ENCODE results near the gene WNK2.
A peak's percentile ranks its signal among the peaks of the same experiment; 100 is the strongest.

Gene WNK2

DNA sequence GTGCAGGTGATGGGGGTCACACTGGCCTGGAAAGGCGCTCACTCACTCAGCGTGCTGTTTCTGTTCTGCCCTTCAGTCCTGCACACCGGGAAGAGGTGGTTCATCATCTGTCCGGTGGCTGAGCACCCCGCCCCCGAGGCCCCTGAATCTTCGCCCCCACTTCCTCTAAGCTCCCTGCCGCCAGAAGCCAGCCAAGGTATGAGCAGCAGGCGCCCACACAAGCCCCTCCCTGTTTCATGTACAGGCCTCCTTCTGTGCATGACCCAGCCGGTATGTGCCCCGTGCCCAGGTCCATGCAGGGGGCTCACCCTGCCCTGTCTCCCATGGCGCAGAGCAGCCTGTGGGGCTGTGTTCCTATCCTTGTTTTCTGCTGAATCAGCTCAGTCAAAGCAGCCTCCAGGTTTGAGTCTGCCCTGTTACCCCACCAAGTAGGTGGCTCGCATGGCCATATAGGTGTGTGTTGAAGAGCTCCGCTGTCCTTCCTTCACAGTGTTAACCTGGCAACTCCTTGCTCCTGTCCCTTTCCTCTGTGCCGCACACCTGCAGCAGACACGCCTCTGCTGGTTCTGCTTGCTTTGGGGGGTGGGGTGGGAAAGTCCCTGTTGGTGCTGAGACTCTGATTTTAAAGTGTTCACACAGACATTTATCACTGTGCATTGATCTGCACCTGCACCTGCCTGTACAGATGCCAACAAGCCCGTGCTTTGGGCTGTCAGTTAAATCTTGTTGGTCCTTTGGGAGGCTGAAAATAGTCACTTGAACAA lies 84.8 kb downstream of the WNK2 start:
- peak; percentile 32 for DNase-seq

DNA sequence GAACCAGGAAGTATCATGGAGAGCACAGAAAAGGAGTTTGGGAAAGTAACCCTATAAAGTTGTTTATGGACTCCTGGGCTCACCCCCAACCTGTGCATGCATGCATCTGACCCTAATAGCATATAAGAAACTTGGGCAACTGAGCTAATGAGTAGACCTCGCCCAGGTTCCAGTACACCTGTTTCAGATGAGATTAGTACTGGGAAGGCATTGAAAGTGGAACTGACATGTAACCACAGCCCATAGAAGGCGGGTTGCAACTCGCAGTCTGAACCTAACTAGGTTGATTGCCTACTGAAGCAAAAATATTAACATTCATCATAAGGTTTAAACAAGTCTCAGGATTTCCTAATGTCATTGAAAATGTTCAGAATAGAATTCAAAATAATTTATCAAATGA lies 87.0 kb downstream of the WNK2 start:
- DNase-seq, result no peak

DNA sequence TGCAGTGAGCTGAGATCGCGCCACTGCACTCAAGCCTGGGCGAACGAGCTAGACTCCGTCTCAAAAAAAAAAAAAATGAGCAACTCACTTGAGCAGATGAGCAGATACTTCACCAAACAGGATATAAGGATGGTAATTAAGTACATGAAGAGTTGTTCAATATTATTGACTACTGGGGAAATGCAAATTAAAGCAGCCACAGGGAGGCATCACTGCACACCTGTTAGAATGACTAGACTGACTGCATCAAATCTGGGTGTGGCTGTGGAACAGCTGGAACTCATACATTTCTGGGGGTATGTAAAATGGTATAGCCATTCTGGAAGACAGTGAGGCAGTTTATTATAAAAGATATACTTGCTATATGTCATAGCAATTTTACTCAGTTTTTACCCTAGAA lies 93.0 kb downstream of the WNK2 start:
- peak; percentile 8 for DNase-seq

DNA sequence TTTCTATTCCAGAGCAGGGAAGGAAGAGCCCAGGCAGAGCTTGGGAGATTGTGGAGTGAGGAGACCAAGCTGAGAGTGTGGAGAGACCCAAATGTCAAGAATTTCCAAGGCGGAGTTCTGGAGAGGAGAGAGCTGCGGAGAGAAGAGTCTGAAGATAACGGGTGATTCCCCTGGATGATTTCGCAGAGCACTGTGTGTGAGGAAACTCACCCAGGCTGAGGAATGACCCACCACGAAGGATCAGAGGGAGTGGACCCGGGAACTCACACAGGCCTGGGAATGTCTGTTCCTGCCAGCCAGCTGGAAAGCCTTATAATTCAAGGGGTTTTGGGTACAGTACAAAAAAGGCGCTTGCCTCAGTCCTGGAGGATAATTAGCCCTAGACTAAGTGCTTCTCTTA lies 94.2 kb downstream of the WNK2 start:
- DNase-seq, result no peak

DNA sequence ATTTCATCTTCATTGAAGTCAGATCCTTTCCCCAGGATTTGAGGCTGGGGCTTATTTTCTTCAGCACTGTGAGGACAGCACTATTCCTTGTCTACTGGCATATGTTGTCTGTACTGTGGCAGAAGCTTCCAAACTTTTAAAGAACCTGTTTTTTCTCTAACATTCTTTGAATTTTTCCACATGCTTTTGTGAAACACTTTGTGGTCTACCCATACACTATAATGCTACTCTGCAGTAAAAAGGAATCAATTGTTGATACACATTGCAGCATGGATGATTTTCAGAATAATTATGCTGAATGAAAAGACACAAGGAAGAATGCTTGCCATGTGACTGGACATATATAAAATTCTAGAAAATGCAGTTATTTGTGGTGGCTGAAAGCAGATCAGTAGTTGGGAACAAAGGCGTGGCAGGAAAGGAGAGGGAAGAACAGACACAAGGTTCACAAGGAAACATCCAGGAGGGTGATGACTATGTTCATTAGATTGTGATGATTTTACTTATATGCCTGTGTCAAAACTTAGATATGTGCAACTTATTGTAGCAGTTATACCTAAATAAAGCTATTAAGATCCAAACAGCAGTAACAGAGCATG lies 96.8 kb downstream of the WNK2 start:
- DNase-seq, result no peak

DNA sequence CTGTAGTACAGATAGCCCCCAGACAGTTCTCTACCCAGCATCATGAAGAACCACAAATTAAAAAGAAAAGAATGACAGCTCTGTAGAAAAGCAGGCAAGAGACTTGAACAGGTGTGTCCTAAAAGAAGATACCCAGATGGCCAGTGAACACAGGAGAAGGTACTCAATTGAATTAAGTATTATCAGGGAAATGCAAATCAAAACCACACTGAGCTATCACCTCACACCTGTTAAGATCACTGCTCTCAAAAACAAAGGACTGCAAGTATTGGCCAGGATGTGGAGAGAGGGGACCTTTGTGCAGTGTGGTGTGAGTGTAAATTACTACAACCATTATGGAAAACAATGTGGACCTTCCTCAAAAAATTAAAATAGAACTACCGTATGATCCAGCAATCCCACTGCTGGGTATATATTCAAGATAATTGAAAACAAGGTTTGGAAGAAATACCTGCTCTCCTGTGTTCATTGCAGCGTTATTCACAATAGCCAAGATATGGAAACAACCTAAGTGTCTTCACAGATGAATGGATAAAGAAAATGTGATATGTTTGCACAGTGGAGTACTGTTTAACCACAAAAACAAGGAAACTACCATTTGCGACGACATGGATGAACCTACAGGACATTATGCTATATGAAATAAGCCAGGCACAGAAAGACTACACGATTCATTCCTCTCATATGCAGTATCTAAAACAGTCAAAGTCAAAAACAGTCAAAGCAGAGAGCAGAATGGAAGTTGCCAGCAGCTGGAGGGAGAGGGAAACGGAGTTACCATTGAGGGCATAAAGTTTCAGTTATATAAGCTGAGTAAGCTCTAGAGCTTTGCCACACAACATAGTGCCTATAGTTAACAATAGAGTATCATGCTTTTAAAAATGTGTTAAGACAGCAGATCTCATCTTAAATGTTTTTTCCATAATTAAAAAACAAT lies 102.6 kb downstream of the WNK2 start:
- no peak for DNase-seq

DNA sequence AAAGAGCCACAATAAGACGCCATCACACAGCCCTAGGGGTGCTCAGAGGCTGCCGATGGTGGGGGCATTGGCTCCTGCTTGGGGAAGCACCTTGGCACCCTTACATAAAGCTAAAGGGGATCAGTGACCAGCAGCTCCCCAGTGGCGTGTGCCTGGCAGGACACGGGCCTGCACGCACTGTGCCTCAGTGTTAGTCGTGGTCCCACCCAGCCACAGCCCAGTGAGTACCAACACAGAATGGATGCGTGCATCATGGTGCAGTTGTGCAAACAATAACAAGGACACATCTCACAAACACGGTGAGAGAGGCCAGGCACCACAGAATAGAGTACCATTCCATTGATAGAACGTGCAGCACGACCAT lies 103.2 kb downstream of the WNK2 start:
- DNase-seq, result no peak

DNA sequence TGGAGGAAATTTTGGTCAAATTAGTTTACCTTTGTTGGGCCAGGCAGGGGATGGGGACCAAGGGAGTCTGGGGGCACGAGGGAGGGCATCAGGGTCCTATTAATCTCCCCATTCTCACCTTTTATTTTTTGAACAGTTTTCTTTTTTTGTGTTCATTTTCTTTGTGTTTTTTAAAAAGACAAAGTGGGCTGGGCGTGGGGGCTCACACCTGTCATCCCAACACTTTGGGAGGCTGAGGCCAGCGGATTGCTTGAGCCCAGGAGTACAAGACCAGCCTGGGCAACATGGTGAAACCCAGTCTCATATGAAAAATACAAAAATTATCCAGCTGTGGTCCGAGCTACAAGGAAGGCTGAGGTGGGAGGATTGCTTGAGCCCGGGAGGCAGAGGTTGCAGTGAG lies 103.7 kb downstream of the WNK2 start:
- DNase-seq, result no peak

DNA sequence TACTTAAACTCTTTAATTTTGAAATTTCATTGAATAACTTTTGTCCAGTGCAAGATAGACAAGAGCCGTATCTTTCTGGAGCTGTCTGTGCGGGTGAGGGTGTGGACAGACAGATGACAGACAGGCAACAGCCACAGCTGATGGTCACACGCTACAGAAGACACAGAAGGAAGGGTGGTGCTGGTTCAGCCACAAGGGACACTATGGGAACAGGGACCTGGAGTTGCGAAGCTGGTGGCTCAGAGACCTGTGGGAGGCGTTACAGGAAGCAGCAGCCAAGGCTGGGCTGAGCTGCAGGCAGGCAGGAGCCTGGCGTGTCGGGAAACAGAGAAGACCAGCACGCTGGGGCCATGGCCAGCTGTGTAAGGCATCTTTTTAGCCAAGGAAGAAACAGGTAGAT lies 104.4 kb downstream of the WNK2 start:
- no peak for DNase-seq

DNA sequence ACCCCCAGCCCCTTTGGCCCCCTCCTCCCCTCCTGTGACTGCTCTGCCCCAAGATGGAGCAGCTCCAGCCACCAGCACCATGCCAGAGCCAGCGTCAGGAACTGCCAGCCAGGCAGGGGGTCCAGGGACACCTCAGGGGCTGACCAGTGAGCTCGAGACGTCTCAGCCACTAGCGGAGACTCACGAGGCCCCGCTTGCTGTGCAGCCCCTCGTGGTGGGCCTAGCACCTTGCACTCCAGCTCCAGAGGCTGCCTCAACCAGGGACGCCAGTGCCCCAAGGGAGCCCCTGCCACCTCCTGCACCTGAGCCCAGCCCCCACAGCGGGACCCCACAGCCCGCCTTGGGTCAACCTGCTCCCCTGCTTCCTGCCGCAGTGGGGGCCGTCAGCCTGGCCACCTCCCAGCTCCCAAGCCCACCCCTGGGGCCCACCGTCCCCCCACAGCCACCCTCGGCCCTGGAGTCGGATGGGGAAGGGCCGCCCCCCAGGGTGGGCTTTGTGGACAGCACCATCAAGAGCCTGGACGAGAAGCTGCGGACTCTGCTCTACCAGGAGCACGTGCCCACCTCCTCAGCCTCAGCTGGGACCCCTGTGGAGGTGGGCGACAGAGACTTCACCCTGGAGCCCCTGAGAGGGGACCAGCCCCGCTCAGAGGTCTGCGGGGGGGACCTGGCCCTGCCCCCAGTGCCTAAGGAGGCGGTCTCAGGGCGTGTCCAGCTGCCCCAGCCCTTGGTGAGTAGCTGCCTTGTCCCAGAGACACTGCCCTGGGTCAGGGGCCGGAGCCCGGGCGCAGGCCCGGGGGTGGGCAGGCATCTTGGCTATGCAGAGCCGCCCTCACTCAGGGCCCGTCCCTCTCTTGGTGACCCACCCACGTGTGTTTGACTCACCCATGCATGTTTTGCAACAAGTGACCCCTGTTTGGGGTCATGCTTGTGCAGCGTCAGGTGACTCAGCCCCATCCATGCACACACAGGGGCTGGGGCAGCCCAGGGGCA lies 105.2 kb downstream of the WNK2 start:
- DNase-seq, result no peak

DNA sequence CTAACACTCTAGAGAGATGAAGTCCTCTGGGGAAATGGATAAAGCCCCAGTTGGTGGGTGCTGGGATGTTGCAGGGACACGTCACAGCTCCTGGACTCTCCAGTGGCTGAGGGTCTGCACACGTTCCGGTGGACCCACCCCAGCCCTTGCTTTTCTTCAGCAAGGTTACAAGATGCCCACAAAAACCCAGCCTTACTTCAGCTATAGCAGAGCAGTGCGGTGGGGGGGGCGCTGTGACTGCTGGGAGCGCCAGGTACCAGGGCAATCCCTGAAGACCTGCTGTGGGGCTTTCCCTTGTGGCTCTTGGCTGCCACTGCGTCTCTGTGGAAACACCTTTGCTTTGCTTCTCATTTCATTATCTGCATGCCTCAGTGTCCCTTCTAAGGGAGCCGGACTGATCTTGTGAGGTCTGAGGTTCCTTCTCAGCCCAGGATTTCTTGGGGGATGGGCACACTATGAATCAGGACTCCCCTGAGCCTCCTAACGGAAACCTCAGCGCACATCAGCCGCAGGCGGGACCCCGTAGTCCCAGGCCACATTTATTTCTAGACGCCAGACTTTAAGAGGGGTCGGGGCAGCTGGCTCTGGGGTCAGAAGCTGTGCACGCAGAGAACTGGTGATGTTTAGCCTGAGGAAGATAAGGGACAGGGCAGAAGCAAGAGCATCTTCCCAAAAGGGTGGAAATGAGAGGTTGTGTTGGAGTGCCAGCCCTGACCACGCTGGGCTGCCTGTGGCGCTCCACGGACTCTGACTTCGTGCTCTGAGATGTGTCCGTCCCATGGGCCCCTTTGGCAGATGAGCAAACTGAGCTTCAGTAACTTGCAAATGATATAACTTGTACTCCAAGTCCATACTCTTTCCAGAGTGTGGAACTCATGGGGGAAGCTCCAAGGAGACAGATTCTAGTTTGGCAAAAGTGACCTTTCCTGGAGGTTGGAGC lies 106.8 kb downstream of the WNK2 start:
- DNase-seq, result no peak

DNA sequence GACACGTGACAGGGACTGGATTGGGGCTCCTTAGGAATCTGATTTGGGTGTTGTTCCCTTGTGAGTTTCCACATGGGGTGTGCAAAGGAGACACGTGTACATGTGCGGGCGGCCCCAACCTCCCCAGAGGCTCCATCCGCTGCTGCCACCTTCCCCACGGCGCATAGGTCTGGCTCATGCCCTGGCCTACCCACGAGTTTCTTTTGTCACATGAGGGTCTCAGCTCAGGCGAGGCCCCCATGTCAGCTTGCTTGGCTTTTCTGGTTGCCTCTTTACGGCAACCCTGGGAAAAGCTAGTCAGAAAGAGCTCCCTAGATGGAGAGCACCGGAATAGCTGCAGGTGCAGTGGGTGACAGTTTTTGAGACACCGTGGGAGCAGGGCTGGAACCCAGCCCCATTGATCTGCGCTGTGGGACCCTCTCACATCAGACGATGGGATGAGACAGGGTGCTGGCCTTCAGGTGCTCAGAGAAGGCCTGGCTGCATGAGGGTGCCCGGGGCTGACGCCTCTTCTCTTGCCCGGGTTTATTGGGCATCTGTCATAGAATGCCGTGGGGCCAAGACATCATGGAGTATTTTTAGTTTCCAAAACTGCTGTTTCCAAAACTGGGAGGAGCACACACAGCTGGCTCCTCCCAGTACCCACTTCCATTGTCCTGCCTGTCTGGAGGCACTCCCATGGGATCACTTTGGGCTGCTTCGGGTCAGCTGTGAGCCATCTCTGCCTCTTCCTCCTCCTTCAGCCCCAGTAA lies 107.8 kb downstream of the WNK2 start:
- DNase-seq, result no peak

DNA sequence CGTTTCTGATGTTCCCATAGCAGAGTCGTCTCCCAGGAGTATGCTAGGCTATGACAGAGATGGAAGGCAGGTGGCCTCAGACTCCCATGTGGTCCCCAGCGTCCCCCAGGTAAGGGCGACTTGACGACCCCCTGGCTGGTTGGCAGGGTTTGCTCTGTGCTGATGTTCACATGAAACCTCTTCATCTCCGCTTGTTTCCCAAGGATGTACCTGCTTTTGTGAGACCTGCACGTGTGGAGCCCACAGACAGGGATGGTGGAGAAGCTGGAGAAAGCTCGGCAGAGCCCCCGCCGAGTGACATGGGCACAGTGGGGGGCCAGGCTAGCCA lies 108.3 kb downstream of the WNK2 start:
- no peak for DNase-seq

DNA sequence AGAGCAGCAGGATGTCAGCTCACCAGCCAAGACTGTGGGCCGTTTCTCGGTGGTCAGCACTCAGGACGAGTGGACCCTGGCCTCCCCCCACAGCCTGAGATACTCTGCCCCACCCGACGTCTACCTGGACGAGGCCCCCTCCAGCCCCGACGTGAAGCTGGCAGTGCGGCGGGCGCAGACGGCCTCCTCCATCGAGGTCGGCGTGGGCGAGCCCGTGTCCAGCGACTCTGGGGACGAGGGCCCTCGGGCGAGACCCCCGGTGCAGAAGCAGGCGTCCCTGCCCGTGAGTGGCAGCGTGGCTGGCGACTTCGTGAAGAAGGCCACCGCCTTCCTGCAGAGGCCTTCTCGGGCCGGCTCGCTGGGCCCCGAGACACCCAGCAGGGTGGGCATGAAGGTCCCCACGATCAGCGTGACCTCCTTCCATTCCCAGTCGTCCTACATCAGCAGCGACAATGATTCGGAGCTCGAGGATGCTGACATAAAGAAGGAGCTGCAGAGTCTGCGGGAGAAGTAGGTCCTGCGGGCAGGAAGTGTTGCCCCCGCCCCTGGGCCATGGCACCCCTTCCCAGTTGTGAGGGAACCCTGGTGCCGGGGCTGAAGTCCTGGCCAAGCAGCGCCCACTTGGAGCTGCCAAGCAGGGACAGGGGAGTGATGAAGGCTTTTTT lies 108.9 kb downstream of the WNK2 start:
- DNase-seq, result no peak

DNA sequence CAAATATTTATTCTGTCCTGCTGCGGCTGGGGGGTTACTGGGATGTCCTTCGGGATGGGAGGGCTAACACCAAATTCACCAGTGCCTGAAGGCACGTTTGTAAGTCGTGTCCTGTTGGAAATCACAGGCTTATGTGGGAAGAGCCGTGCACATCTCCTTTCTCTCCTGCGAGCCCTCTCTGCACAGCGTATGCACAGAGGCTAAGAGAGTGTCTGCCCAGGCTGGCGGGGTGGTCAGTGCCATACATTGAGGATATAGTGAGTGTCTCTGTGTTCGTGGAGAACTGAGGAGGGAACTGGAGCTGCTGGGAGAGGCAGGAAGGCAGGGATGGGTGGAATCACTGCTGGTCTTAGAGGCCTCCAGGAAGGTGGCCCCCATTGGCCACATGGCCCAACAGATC lies 110.1 kb downstream of the WNK2 start:
- DNase-seq, result no peak

DNA sequence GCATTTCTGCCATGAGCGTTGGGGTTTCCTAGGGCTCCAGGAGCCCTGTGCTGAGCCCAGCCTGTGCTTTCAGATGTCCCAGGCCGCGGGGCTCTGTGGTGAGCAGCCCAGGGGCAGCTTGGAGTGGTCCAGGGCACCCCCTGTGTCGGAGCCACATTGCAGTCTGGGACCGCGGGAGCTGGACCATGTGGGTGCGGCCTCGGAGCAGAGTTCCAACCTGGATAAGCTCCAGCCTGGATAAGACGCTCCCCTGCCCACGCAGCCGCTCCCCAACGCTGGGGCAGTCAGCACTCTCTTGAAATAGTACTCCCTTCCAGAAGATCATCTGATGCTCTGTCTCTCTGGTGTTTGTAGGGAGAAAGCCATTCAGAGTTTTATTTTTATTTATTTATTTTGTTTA lies 111.1 kb downstream of the WNK2 start:
- no peak for DNase-seq

DNA sequence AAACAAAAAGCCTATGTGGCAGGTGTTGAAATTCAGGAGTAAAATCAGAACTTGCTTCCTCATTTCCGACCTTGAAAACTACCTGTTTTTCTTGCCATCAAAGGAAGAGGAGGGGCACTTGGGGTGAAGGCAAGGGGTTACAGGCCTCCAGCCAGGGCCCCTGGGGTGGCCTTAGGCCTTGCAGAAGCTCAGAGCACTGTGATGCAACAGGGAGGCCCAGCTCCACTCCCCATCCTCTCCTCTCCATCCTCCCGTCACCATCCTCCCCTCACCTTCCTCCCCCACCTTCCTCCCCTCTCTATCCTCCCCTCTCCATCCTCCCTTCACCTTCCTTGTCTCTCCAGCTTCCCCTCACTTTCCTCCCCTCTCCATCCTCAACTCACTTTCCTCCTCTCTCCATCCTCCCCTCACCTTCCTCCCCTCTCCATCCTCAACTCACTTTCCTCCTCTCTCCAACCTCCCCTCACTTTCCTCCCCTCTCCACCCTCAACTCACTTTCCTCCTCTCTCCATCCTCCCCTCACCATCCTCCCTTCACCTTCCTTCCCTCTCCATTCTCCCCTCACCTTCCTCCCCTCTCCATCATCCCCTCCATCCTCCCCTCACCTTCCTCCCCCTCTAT lies 111.6 kb downstream of the WNK2 start:
- no peak for DNase-seq

DNA sequence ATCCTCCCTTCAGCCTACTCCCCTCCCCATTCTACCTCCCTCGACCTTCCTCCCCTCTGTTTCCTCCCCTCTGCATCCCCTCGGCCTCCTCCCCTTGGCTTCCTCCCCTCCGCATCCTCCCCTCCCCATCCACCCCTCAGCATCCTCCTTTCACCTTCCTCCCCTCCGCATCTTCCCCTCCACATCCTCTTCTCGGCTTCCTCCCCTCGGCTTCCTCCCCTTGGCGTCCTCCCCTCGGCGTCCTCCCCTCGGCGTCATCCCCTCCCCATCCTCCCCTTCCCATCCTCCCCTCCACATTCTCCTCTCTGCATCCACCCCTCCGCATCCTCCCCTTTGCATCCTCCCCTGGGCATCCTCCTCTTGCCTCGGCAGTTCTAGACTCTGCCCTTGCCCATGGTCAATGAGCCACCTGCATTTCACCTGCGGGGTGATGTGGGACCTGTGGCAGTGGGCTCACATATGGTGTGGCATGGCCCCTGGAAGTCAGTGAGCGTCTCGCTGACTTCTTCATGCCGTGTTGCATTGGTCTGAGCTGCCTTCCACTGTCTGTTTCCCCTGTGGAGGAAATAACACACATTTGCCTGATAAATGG lies 113.0 kb downstream of the WNK2 start:
- DNase-seq, result no peak

Measured in CD4-positive, alpha-beta T cell treated with Interleukin-12 subunit alpha and Interleukin-12 subunit beta, for 1 hour (primary cell).